Activated T-cell treated with anti-CD3 and anti-CD28 coated beads, Interleukin-2, amount 50 U/mL, for 24 hours (primary cell): ENCODE results near the gene ADAMTS9.

ENCODE experiments used
- DNase-seq: peaks from one replicate; pipeline ENCODE4 v3.0.0-alpha.2; 2020
- H3K27ac Mint-ChIP-seq: 2 replicates; pipeline ENCODE4 v1.8.0; 2020; ENCODE audit warnings: mild to moderate bottlenecking, mixed read lengths
- H3K27me3 Mint-ChIP-seq: 2 replicates; pipeline ENCODE4 v1.8.0; 2020; ENCODE audit warnings: mixed read lengths
- H3K36me3 Mint-ChIP-seq: 2 replicates; pipeline ENCODE4 v1.8.0; 2020; ENCODE audit warnings: low read depth, mixed read lengths
- H3K4me1 Mint-ChIP-seq: 2 replicates; pipeline ENCODE4 v1.8.0; 2020; ENCODE audit warnings: low read depth, mixed read lengths
- H3K4me3 Mint-ChIP-seq: 2 replicates; pipeline ENCODE4 v1.8.0; 2020; ENCODE audit warnings: mild to moderate bottlenecking, moderate library complexity, mixed read lengths
- H3K9me3 Mint-ChIP-seq: 2 replicates; pipeline ENCODE4 v1.8.0; 2020; ENCODE audit warnings: mixed read lengths

ADAMTS9 gene

GRCh38 chr3:64651741-64652241 is 36.0 kb downstream of the ADAMTS9 start:
- no peak for DNase-seq
- no peaks in the 10 kb centered on the region for H3K36me3 Mint-ChIP-seq
- no peak overlapping the region for H3K27ac Mint-ChIP-seq
- no peak overlapping the region for H3K4me3 Mint-ChIP-seq
- no peaks in the 10 kb centered on the region for H3K9me3 Mint-ChIP-seq
- H3K4me1 Mint-ChIP-seq, result no peaks in the 10 kb centered on the region
- H3K27me3 Mint-ChIP-seq, result no peaks in the 10 kb centered on the region

GRCh38 chr3:64651303-64651702 is 36.5 kb downstream of the ADAMTS9 start:
- H3K36me3 Mint-ChIP-seq, result no peaks in the 10 kb centered on the region
- no peak overlapping the region for H3K4me3 Mint-ChIP-seq
- no peaks in the 10 kb centered on the region for H3K27me3 Mint-ChIP-seq
- H3K9me3 Mint-ChIP-seq, result no peaks in the 10 kb centered on the region
- no peaks in the 10 kb centered on the region for H3K4me1 Mint-ChIP-seq
- H3K27ac Mint-ChIP-seq, result no peak overlapping the region
- DNase-seq, result no peak

GRCh38 chr3:64650715-64651114 is 37.1 kb downstream of the ADAMTS9 start:
- no peak for DNase-seq
- H3K4me3 Mint-ChIP-seq, result no peak overlapping the region

GRCh38 chr3:64650096-64650622 is 37.6 kb downstream of the ADAMTS9 start:
- Mint-ChIP-seq H3K27ac (no peak overlapping the region), H3K27me3 (no peaks in the 10 kb centered on the region), H3K9me3 (no peaks in the 10 kb centered on the region), H3K4me1 (no peaks in the 10 kb centered on the region), H3K4me3 (no peak overlapping the region), H3K36me3 (no peaks in the 10 kb centered on the region)
- no peak for DNase-seq

More at GRCh38 chr3:64650715-64651114, 37.1 kb downstream of the ADAMTS9 start:
- Mint-ChIP-seq H3K4me1 (no peaks in the 10 kb centered on the region), H3K36me3 (no peaks in the 10 kb centered on the region), H3K27ac (no peak overlapping the region), H3K27me3 (no peaks in the 10 kb centered on the region), H3K9me3 (no peaks in the 10 kb centered on the region)

GRCh38 chr3:64648927-64649906 is 38.6 kb downstream of the ADAMTS9 start:
- no peak for DNase-seq
- peaks cover 1% of the 10 kb centered on the region for H3K9me3 Mint-ChIP-seq
- H3K4me1 Mint-ChIP-seq, result no peaks in the 10 kb centered on the region
- H3K27ac Mint-ChIP-seq, result no peak overlapping the region
- no peak overlapping the region for H3K4me3 Mint-ChIP-seq
- H3K36me3 Mint-ChIP-seq, result no peaks in the 10 kb centered on the region
- H3K27me3 Mint-ChIP-seq, result no peaks in the 10 kb centered on the region

- Mint-ChIP-seq H3K27me3 (no peaks in the 10 kb centered on the region), H3K9me3 (peaks cover 2% of the 10 kb centered on the region), H3K4me3 (no peak overlapping the region), H3K36me3 (no peaks in the 10 kb centered on the region), H3K27ac (no peak overlapping the region), H3K4me1 (no peaks in the 10 kb centered on the region)
- DNase-seq, result no peak
Observed at GRCh38 chr3:64647825-64648224, 40.0 kb downstream of the ADAMTS9 start.

- Mint-ChIP-seq H3K4me1 (no peaks in the 10 kb centered on the region), H3K27me3 (no peaks in the 10 kb centered on the region), H3K4me3 (no peak overlapping the region), H3K9me3 (peaks cover 2% of the 10 kb centered on the region), H3K27ac (no peak overlapping the region), H3K36me3 (no peaks in the 10 kb centered on the region)
- no peak for DNase-seq
Observed at GRCh38 chr3:64645243-64645642, 42.6 kb downstream of the ADAMTS9 start.

GRCh38 chr3:64644483-64644882 is 43.3 kb downstream of the ADAMTS9 start:
- Mint-ChIP-seq H3K36me3 (no peaks in the 10 kb centered on the region), H3K4me3 (no peak overlapping the region), H3K9me3 (peaks cover 2% of the 10 kb centered on the region), H3K27me3 (no peaks in the 10 kb centered on the region), H3K27ac (no peak overlapping the region), H3K4me1 (no peaks in the 10 kb centered on the region)
- no peak for DNase-seq

- no peaks in the 10 kb centered on the region for H3K4me1 Mint-ChIP-seq
- no peak overlapping the region for H3K27ac Mint-ChIP-seq
- H3K27me3 Mint-ChIP-seq, result no peaks in the 10 kb centered on the region
- no peaks in the 10 kb centered on the region for H3K36me3 Mint-ChIP-seq
- no peak overlapping the region for H3K4me3 Mint-ChIP-seq
- peaks cover 2% of the 10 kb centered on the region for H3K9me3 Mint-ChIP-seq
- no peak for DNase-seq
Observed at GRCh38 chr3:64642327-64643151, 45.3 kb downstream of the ADAMTS9 start.

- no peaks in the 10 kb centered on the region for H3K36me3 Mint-ChIP-seq
- H3K4me1 Mint-ChIP-seq, result no peaks in the 10 kb centered on the region
- H3K4me3 Mint-ChIP-seq, result no peak overlapping the region
- no peak for DNase-seq
- no peaks in the 10 kb centered on the region for H3K9me3 Mint-ChIP-seq
- no peaks in the 10 kb centered on the region for H3K27me3 Mint-ChIP-seq
- H3K27ac Mint-ChIP-seq, result no peak overlapping the region
Observed at GRCh38 chr3:64638981-64639481, 48.8 kb downstream of the ADAMTS9 start.

GRCh38 chr3:64638511-64638910 is 49.3 kb downstream of the ADAMTS9 start:
- H3K36me3 Mint-ChIP-seq, result no peaks in the 10 kb centered on the region
- DNase-seq, result no peak

GRCh38 chr3:64634417-64634816 is 53.4 kb downstream of the ADAMTS9 start:
- Mint-ChIP-seq H3K36me3 (no peaks in the 10 kb centered on the region), H3K4me3 (no peak overlapping the region), H3K9me3 (peaks cover 2% of the 10 kb centered on the region), H3K4me1 (no peaks in the 10 kb centered on the region), H3K27ac (no peak overlapping the region), H3K27me3 (no peaks in the 10 kb centered on the region)
- no peak for DNase-seq

More at GRCh38 chr3:64638511-64638910, 49.3 kb downstream of the ADAMTS9 start:
- H3K4me3 Mint-ChIP-seq, result no peak overlapping the region
- H3K27me3 Mint-ChIP-seq, result no peaks in the 10 kb centered on the region
- no peaks in the 10 kb centered on the region for H3K9me3 Mint-ChIP-seq
- no peaks in the 10 kb centered on the region for H3K4me1 Mint-ChIP-seq
- H3K27ac Mint-ChIP-seq, result no peak overlapping the region

GRCh38 chr3:64631951-64632350 is 55.8 kb downstream of the ADAMTS9 start:
- no peaks in the 10 kb centered on the region for H3K4me1 Mint-ChIP-seq
- peaks cover 2% of the 10 kb centered on the region for H3K9me3 Mint-ChIP-seq
- no peaks in the 10 kb centered on the region for H3K36me3 Mint-ChIP-seq
- no peak for DNase-seq
- no peak overlapping the region for H3K4me3 Mint-ChIP-seq
- H3K27ac Mint-ChIP-seq, result no peak overlapping the region
- no peaks in the 10 kb centered on the region for H3K27me3 Mint-ChIP-seq
